Ectodermal cell (in vitro differentiated cells): Measurements from ENCODE around the gene ATXN7. TPM values are rescaled to one million over a fixed set of nuclear protein-coding genes. Genes with fewer than 3 reads are reported as not detected.

Experiments used
- H3K27ac ChIP-seq: 2 replicates; pipeline ENCODE4 v1.7.0; 2013; ENCODE audit warnings: mild to moderate bottlenecking, low read depth, low read length; ENCODE audit not compliant: insufficient read depth, poor library complexity, severe bottlenecking
- H3K27me3 ChIP-seq: 2 replicates; pipeline ENCODE4 v1.7.0; 2013; ENCODE audit warnings: mild to moderate bottlenecking, low read length; ENCODE audit not compliant: insufficient read depth, control insufficient read depth, poor library complexity, severe bottlenecking
- H3K36me3 ChIP-seq: one replicate; pipeline ENCODE4 v1.7.0; 2013; ENCODE audit warnings: low read length; ENCODE audit not compliant: control insufficient read depth, insufficient read depth
- H3K4me1 ChIP-seq: one replicate; pipeline ENCODE4 v1.7.0; 2013; ENCODE audit warnings: low read length; ENCODE audit not compliant: control insufficient read depth, insufficient read depth
- H3K4me3 ChIP-seq: 2 replicates; pipeline ENCODE4 v1.7.0; 2013; ENCODE audit warnings: low read depth, low read length, control low read depth; ENCODE audit not compliant: insufficient read depth
- H3K9me3 ChIP-seq: 2 replicates; pipeline ENCODE4 v1.7.0; 2013; ENCODE audit warnings: mild to moderate bottlenecking, low read length, moderate library complexity; ENCODE audit not compliant: control insufficient read depth
- WGBS, 2 experiments: methylation state at CpG; one replicate each; pipeline ENCODE4 v1.1.7; 2013; ENCODE audit warnings: missing lambda C conversion rate in 2 of 2; 5-methylcytosine and 5-hydroxymethylcytosine counted together
- polyA plus RNA-seq, 4 experiments: library from polyadenylated mRNA; stranded (reverse); fragments of 50-300 nt; gene quantifications; one replicate each; pipeline ENCODE4 v1.2.3, GENCODE V29; 2013

The ATXN7 gene
- 12.4 TPM for polyA plus RNA-seq (2013, experiment 1 of 4)
- 17.3 TPM for polyA plus RNA-seq (2013, experiment 2 of 4)
- polyA plus RNA-seq (2013, experiment 3 of 4), result 13.2 TPM
- polyA plus RNA-seq (2013, experiment 4 of 4), result 17.0 TPM

GRCh38 chr3:63863150-63864007, at the start of gene ATXN7, which contains the start of gene THOC7:
TSS of gene ATXN7 (plus strand) at chr3:63863867. CDS start at chr3:63912599, 48,732 bp downstream.
TSS of gene THOC7 (minus strand) at chr3:63863805. CDS start at chr3:63863790, 15 bp downstream.
- peak within 1 kb of the TSS; percentile 65 for H3K27ac ChIP-seq
- 1% methylated on average over 98 of the region's 98 CpGs for WGBS, 2 experiments

GRCh38 chr3:63814237-63814636, 49.4 kb upstream of the ATXN7 start:
- H3K27ac ChIP-seq, result no peak overlapping the region
- H3K9me3 ChIP-seq, result no peaks in the 10 kb centered on the region
- H3K4me3 ChIP-seq, result no peak overlapping the region
- H3K4me1 ChIP-seq, result peaks cover 15% of the 10 kb centered on the region
- 67 to 71% methylated on average over 3 of the region's 3 CpGs for WGBS, 2 experiments
- no peaks in the 10 kb centered on the region for H3K27me3 ChIP-seq
- H3K36me3 ChIP-seq, result no peaks in the 10 kb centered on the region

More at GRCh38 chr3:63863150-63864007, at the start of gene ATXN7, which contains the start of gene THOC7:
- Histone ChIP-seq H3K9me3 (no peaks in the 10 kb centered on the region), H3K4me3 (peak within 1 kb of the TSS; percentile 77), H3K27me3 (no peaks in the 10 kb centered on the region), H3K4me1 (no peaks in the 10 kb centered on the region), H3K36me3 (no peaks in the 10 kb centered on the region)

GRCh38 chr3:63817225-63817624, 46.4 kb upstream of the ATXN7 start:
- Histone ChIP-seq H3K9me3 (no peaks in the 10 kb centered on the region), H3K36me3 (no peaks in the 10 kb centered on the region), H3K4me1 (peaks cover 15% of the 10 kb centered on the region), H3K27me3 (no peaks in the 10 kb centered on the region), H3K27ac (no peak overlapping the region), H3K4me3 (no peak overlapping the region)
- WGBS, 2 experiments, result 90 to 94% methylated on average over 5 of the region's 5 CpGs

GRCh38 chr3:63818282-63819150, 45.2 kb upstream of the ATXN7 start:
- Histone ChIP-seq H3K27me3 (no peaks in the 10 kb centered on the region), H3K36me3 (no peaks in the 10 kb centered on the region), H3K9me3 (no peaks in the 10 kb centered on the region), H3K4me1 (peaks cover 11% of the 10 kb centered on the region), H3K27ac (no peak overlapping the region), H3K4me3 (no peak overlapping the region)
- WGBS, 2 experiments, result 56 to 57% methylated on average over 10 of the region's 10 CpGs

GRCh38 chr3:63819151-63819398, 44.6 kb upstream of the ATXN7 start, which contains the start of gene C3orf49:
TSS of gene C3orf49 (plus strand) at chr3:63819299. CDS start at chr3:63819472, 173 bp downstream.
- WGBS, 2 experiments, result 75% methylated on average over 1 of the region's 1 CpG; no CpG with 5 or more reads in 1 of the 2 experiments

GRCh38 chr3:63824309-63824708, 39.4 kb upstream of the ATXN7 start:
- no peaks in the 10 kb centered on the region for H3K27me3 ChIP-seq
- H3K36me3 ChIP-seq, result no peaks in the 10 kb centered on the region
- H3K27ac ChIP-seq, result no peak overlapping the region
- no peak overlapping the region for H3K4me3 ChIP-seq
- 88 to 92% methylated on average over 4 of the region's 4 CpGs for WGBS, 2 experiments
- H3K9me3 ChIP-seq, result no peaks in the 10 kb centered on the region
- no peaks in the 10 kb centered on the region for H3K4me1 ChIP-seq

More at GRCh38 chr3:63819151-63819398, 44.6 kb upstream of the ATXN7 start, which contains the start of gene C3orf49:
- Histone ChIP-seq H3K36me3 (no peaks in the 10 kb centered on the region), H3K9me3 (no peaks in the 10 kb centered on the region), H3K27me3 (no peaks in the 10 kb centered on the region), H3K27ac (no peak within 1 kb of the TSS), H3K4me3 (no peak within 1 kb of the TSS), H3K4me1 (peaks cover 6% of the 10 kb centered on the region)

GRCh38 chr3:63830526-63830925, 33.1 kb upstream of the ATXN7 start:
- no peaks in the 10 kb centered on the region for H3K9me3 ChIP-seq
- 94 to 96% methylated on average over 6 of the region's 6 CpGs for WGBS, 2 experiments
- H3K27me3 ChIP-seq, result no peaks in the 10 kb centered on the region
- no peak overlapping the region for H3K27ac ChIP-seq
- H3K4me1 ChIP-seq, result no peaks in the 10 kb centered on the region
- H3K36me3 ChIP-seq, result peaks cover 8% of the 10 kb centered on the region
- no peak overlapping the region for H3K4me3 ChIP-seq

- H3K27me3 ChIP-seq, result no peaks in the 10 kb centered on the region
- no peak overlapping the region for H3K4me3 ChIP-seq
- H3K36me3 ChIP-seq, result peaks cover 8% of the 10 kb centered on the region
- no peaks in the 10 kb centered on the region for H3K9me3 ChIP-seq
- 94 to 97% methylated on average over 5 of the region's 6 CpGs for WGBS, 2 experiments
- no peaks in the 10 kb centered on the region for H3K4me1 ChIP-seq
- no peak overlapping the region for H3K27ac ChIP-seq
Observed at GRCh38 chr3:63832395-63832794, 31.3 kb upstream of the ATXN7 start.

GRCh38 chr3:63841704-63842103, 22.0 kb upstream of the ATXN7 start:
- Histone ChIP-seq H3K36me3 (no peaks in the 10 kb centered on the region), H3K4me1 (no peaks in the 10 kb centered on the region), H3K4me3 (no peak overlapping the region), H3K9me3 (no peaks in the 10 kb centered on the region), H3K27me3 (no peaks in the 10 kb centered on the region), H3K27ac (no peak overlapping the region)
- WGBS, 2 experiments, result no CpG with 5 or more reads among the region's 1 CpG

GRCh38 chr3:63842127-63842526, 21.5 kb upstream of the ATXN7 start:
- no peaks in the 10 kb centered on the region for H3K36me3 ChIP-seq
- no peak overlapping the region for H3K4me3 ChIP-seq
- no peaks in the 10 kb centered on the region for H3K9me3 ChIP-seq
- no peak overlapping the region for H3K27ac ChIP-seq
- no peaks in the 10 kb centered on the region for H3K4me1 ChIP-seq
- no peaks in the 10 kb centered on the region for H3K27me3 ChIP-seq
